H1 (cell line): Measurements from ENCODE around the gene ZNF426. TPM values are rescaled to one million over a fixed set of nuclear protein-coding genes. Genes with fewer than 3 reads are reported as not detected.

Experiments
- CTCF ChIA-PET: fragments of 300-600 bp; sonication (Branson Sonifier 250); formaldehyde crosslinking; loops from one replicate; lab custom pipeline; 2021; ENCODE audit not compliant: partially characterized antibody; lab: Charles Lee
- POLR2A ChIA-PET: fragments of 300-600 bp; sonication (Branson Sonifier 250); formaldehyde crosslinking; loops from one replicate; lab custom pipeline; 2021; ENCODE audit warnings: inconsistent platforms; ENCODE audit not compliant: partially characterized antibody; lab: Charles Lee
- DNase-seq, 2 experiments: peaks; one replicate each; pipeline versions ENCODE4 v3.0.0 to v3.0.0-alpha.2; 2010 to 2022; ENCODE audit warnings: low spot score in 2 of 2, low read depth in 1 of 2, mixed read lengths in 1 of 2
- FAIRE-seq: peaks from 2 replicates; lab custom pipeline; 2011; peaks lifted over from hg19 to GRCh38; lab: Jason Lieb, UNC
- H2AFZ ChIP-seq: 2 replicates; pipeline ENCODE4 v1.8.1; 2012; ENCODE audit warnings: low read length, inconsistent platforms
- H2AK5ac ChIP-seq: 2 replicates; pipeline ENCODE4 v1.6.1; 2013; ENCODE audit warnings: low read depth, low read length
- H2BK120ac ChIP-seq: replicated peaks from 2 replicates; pipeline ENCODE3; 2013; ENCODE audit warnings: low read depth, low read length, inconsistent platforms
- H2BK12ac ChIP-seq: 2 replicates; pipeline ENCODE4 v1.6.1; 2013; ENCODE audit warnings: low read depth, low read length
- H2BK15ac ChIP-seq: 2 replicates; pipeline ENCODE4 v1.6.1; 2013; ENCODE audit warnings: low read length
- H2BK20ac ChIP-seq: 2 replicates; pipeline ENCODE4 v1.6.1; 2013; ENCODE audit warnings: low read length
- H2BK5ac ChIP-seq: 2 replicates; pipeline ENCODE4 v1.6.1; 2013; ENCODE audit warnings: low read depth, low read length
- H3K14ac ChIP-seq: 2 replicates; pipeline ENCODE4 v1.6.1; 2013; ENCODE audit warnings: inconsistent platforms; ENCODE audit not compliant: insufficient read length
- H3K18ac ChIP-seq: 2 replicates; pipeline ENCODE4 v1.6.1; 2013; ENCODE audit warnings: low read length; ENCODE audit errors: extremely low read depth
- H3K23ac ChIP-seq: 2 replicates; pipeline ENCODE4 v1.6.1; 2013; ENCODE audit warnings: inconsistent platforms; ENCODE audit not compliant: insufficient read length
- H3K23me2 ChIP-seq: 2 replicates; pipeline ENCODE4 v1.6.1; 2013; ENCODE audit warnings: low read depth, low read length
- H3K27ac ChIP-seq: 2 replicates; pipeline ENCODE4 v1.6.1; 2011; ENCODE audit warnings: low read depth, low read length, inconsistent platforms
- H3K27me3 ChIP-seq, 4 experiments: replicated peaks in 1 of 4; 1 replicate in 1 of 4; 2 replicates in 3 of 4; pipeline versions ENCODE4 v1.6.1 to v1.8.1; 2011 to 2013; ENCODE audit warnings: low read length in 3 of 4, mild to moderate bottlenecking in 3 of 4, inconsistent platforms in 2 of 4, mixed read lengths in 2 of 4, moderate library complexity in 1 of 4; ENCODE audit not compliant: control insufficient read depth in 3 of 4, insufficient read depth in 3 of 4; ENCODE audit errors: extremely low read depth in 1 of 4
- H3K36me3 ChIP-seq, 4 experiments: 2 replicates each; pipeline versions ENCODE4 v1.6.1 to v1.8.1; 2011 to 2013; ENCODE audit warnings: mild to moderate bottlenecking in 4 of 4, low read length in 3 of 4, moderate library complexity in 2 of 4, control low read depth in 1 of 4, inconsistent platforms in 1 of 4; ENCODE audit not compliant: insufficient read depth in 4 of 4, control insufficient read depth in 2 of 4
- H3K4ac ChIP-seq: replicated peaks from 2 replicates; pipeline ENCODE3; 2013; ENCODE audit warnings: low read length, low read depth, mixed read lengths, inconsistent platforms; ENCODE audit not compliant: insufficient read length
- H3K4me1 ChIP-seq, 4 experiments: replicated peaks in 1 of 4; 1 replicate in 1 of 4; 2 replicates in 3 of 4; pipeline versions ENCODE4 v1.6.1 to v1.8.1; 2011 to 2013; ENCODE audit warnings: low read length in 3 of 4, inconsistent platforms in 2 of 4, mixed read lengths in 1 of 4; ENCODE audit not compliant: insufficient read depth in 4 of 4, control insufficient read depth in 3 of 4
- H3K4me2 ChIP-seq, 2 experiments: 2 replicates each; pipeline versions ENCODE4 v1.6.1 to v1.8.1; 2011 to 2013; ENCODE audit warnings: low read depth in 2 of 2, low read length in 2 of 2, control low read depth in 1 of 2, inconsistent platforms in 1 of 2, mild to moderate bottlenecking in 1 of 2; ENCODE audit not compliant: insufficient read depth in 1 of 2
- H3K4me3 ChIP-seq, 4 experiments: fragments of 200-600, 300-600 bp in 1 of 4; sonication (generic), shearing (Covaris generic), sonication (Bioruptor Twin) in 1 of 4; 2 replicates each; pipeline versions ENCODE4 v1.5.1 to v1.8.1; 2011 to 2016; ENCODE audit warnings: low read length in 4 of 4, low read depth in 3 of 4, control low read depth in 2 of 4, inconsistent platforms in 2 of 4, mild to moderate bottlenecking in 2 of 4, mixed read lengths in 1 of 4, moderate library complexity in 1 of 4; ENCODE audit not compliant: insufficient read depth in 2 of 4; ENCODE audit errors: extremely low read depth in 1 of 4
- H3K56ac ChIP-seq: replicated peaks from 2 replicates; pipeline ENCODE3; 2013; ENCODE audit warnings: low read depth, mild to moderate bottlenecking, mixed read lengths, low read length, inconsistent platforms; ENCODE audit not compliant: insufficient read length
- H3K79me1 ChIP-seq: 2 replicates; pipeline ENCODE4 v1.6.1; 2013; ENCODE audit warnings: low read depth, low read length, control low read depth
- H3K79me2 ChIP-seq, 2 experiments: 2 replicates each; pipeline versions ENCODE4 v1.6.1 to v1.8.1; 2012 to 2013; ENCODE audit warnings: low read length in 2 of 2, mild to moderate bottlenecking in 2 of 2, inconsistent platforms in 1 of 2; ENCODE audit not compliant: insufficient read depth in 2 of 2, control insufficient read depth in 1 of 2
- H3K9ac ChIP-seq, 4 experiments: replicated peaks in 1 of 4; 1 replicate in 1 of 4; 2 replicates in 3 of 4; pipeline versions ENCODE4 v1.6.1 to v1.8.1; 2011 to 2013; ENCODE audit warnings: low read depth in 3 of 4, low read length in 3 of 4, control low read depth in 2 of 4, mild to moderate bottlenecking in 2 of 4, moderate library complexity in 2 of 4, inconsistent platforms in 1 of 4; ENCODE audit errors: extremely low read depth in 1 of 4
- H3K9me3 ChIP-seq, 2 experiments: 2 replicates each; pipeline versions ENCODE4 v1.6.1 to v1.8.1; 2012 to 2013; ENCODE audit warnings: mild to moderate bottlenecking in 2 of 2, moderate library complexity in 2 of 2, control low read depth in 1 of 2, inconsistent platforms in 1 of 2, low read depth in 1 of 2, low read length in 1 of 2, mixed read lengths in 1 of 2; ENCODE audit not compliant: insufficient read depth in 2 of 2
- H4K20me1 ChIP-seq, 2 experiments: replicated peaks in 1 of 2; 2 replicates each; pipeline versions ENCODE3 to v1.8.1; 2011 to 2013; ENCODE audit warnings: inconsistent platforms in 2 of 2, low read length in 2 of 2, mild to moderate bottlenecking in 1 of 2; ENCODE audit not compliant: insufficient read depth in 2 of 2, control insufficient read depth in 1 of 2
- H4K5ac ChIP-seq: 2 replicates; pipeline ENCODE4 v1.6.1; 2013; ENCODE audit warnings: low read length, low read depth, mixed read lengths, inconsistent platforms; ENCODE audit not compliant: insufficient read length
- H4K8ac ChIP-seq: 2 replicates; pipeline ENCODE4 v1.8.0; 2013; ENCODE audit warnings: mild to moderate bottlenecking, moderate library complexity, low read length, inconsistent platforms; ENCODE audit not compliant: insufficient read depth; ENCODE audit errors: extremely low read depth
- H4K91ac ChIP-seq: replicated peaks from 2 replicates; pipeline ENCODE3; 2013; ENCODE audit warnings: low read length, mixed read lengths, inconsistent platforms; ENCODE audit not compliant: insufficient read length
- ASH2L ChIP-seq: fragments of 200-600, 300-600 bp; sonication (generic); IDR thresholded peaks from one replicate; pipeline ENCODE4 v1.7.1; 2017; ENCODE audit warnings: low read length
- CHD1 ChIP-seq: IDR thresholded peaks from 2 replicates; pipeline ENCODE4 v1.6.1; 2012; ENCODE audit warnings: low read depth, low read length, improper control_type of control experiment
- RFX5 ChIP-seq: IDR thresholded peaks from 2 replicates; pipeline ENCODE4 v1.6.1; 2011; ENCODE audit warnings: low read depth, low read length, improper control_type of control experiment, borderline replicate concordance
- TBP ChIP-seq: IDR thresholded peaks from 2 replicates; pipeline ENCODE4 v1.6.1; 2011; ENCODE audit warnings: low read depth, low read length, improper control_type of control experiment
- TCF12 ChIP-seq: IDR thresholded peaks from 2 replicates; pipeline ENCODE4 v1.6.1; 2011; ENCODE audit warnings: low read depth, mild to moderate bottlenecking, low read length
- WGBS, 2 experiments: shearing (Covaris generic) in 1 of 2; methylation state at CpG; one replicate each; pipeline versions ENCODE4 v1.1.6 to v1.1.7; 2013 to 2015; ENCODE audit warnings: low lambda C conversion rate in 2 of 2, mixed read lengths in 2 of 2, inconsistent platforms in 1 of 2, low coverage in 1 of 2, missing lambda C conversion rate in 1 of 2; ENCODE audit not compliant: insufficient replicate concordance in 2 of 2, insufficient coverage in 1 of 2, insufficient read length in 1 of 2; ENCODE audit errors: extremely low coverage in 1 of 2, missing lambda C conversion rate in 1 of 2; 5-methylcytosine and 5-hydroxymethylcytosine counted together
- long read RNA-seq, 2 experiments: library from RNA in 1 of 2; library from capped mRNA in 1 of 2; stranded (forward); transcript quantifications; one replicate each; pipeline ENCODE4 v2.0.0, GENCODE V29; 2021; ENCODE audit warnings: inconsistent platforms in 1 of 2
- polyA minus RNA-seq, 3 experiments: library from RNA; depleted of rRNA, polyadenylated mRNA; stranded (reverse); fragments of >200 nt; gene quantifications; 1 replicate in 2 of 3; 2 replicates in 1 of 3; pipeline ENCODE4 v1.2.3, GENCODE V29; 2011
- polyA plus RNA-seq, 7 experiments: library from polyadenylated mRNA; depleted of rRNA in 3 of 7; stranded (reverse) in 5 of 7; unstranded in 2 of 7; fragments of >200 nt in 5 of 7; fragments of 200-250 nt in 2 of 7; gene quantifications; 1 replicate in 5 of 7; 2 replicates in 1 of 7; 4 replicates in 1 of 7; pipeline versions ENCODE4 v1.2.1 to v1.2.3, GENCODE V29; 2011 to 2013; ENCODE audit warnings: missing spikeins in 2 of 7, mixed read lengths in 2 of 7
- total RNA-seq: library from RNA; stranded (reverse); fragmentation: NEBNext Ultra II Directional; extraction: Animal tissue kit (Norgen Biotek cat#: 25700); gene quantifications from 2 replicates; pipeline ENCODE4 v1.2.1, GENCODE V29; 2021
- TF ChIP-seq, protein P1 (sequence below): IDR thresholded peaks from 2 replicates; pipeline ENCODE4 v1.6.1; 2012; ENCODE audit warnings: inconsistent platforms

The ZNF426 gene
- total RNA-seq (27.9 and 30.9 TPM in 2 replicates), polyA plus RNA-seq (2011; rRNA removed) (2.9 and 3.6 TPM in 2 replicates), polyA minus RNA-seq (2011; rRNA and poly(A)+ RNA removed) (42.7 and 51.1 TPM in 2 replicates)
- 4.7 TPM for polyA plus RNA-seq (2011; cell fraction: cytosol; rRNA removed)
- polyA plus RNA-seq (2011; cell fraction: nucleus; rRNA removed), result 4.9 TPM
- 6.2 to 11.2 TPM (median 9.6 TPM) in 4 replicates for polyA plus RNA-seq (2012, experiment 1 of 2)
- 1.2 TPM for polyA plus RNA-seq (2012, experiment 2 of 2)
- 10.1 TPM for polyA plus RNA-seq (2013, experiment 1 of 2)
- 9.6 TPM for polyA plus RNA-seq (2013, experiment 2 of 2)
- 12.8 TPM for polyA minus RNA-seq (2011; cell fraction: cytosol; rRNA and poly(A)+ RNA removed)
- polyA minus RNA-seq (2011; cell fraction: nucleus; rRNA and poly(A)+ RNA removed), result 38.8 TPM
- long read RNA-seq, experiment 1, partial matches to known transcripts, result 2 of 9 reads
- long read RNA-seq, experiment 1, other reads (novel, unspliced or antisense), result 7 of 9 reads
- long read RNA-seq, experiment 2, full-length matches to known transcripts, result 4 of 15 reads
- long read RNA-seq, experiment 2, partial matches to known transcripts, result 4 of 15 reads
- long read RNA-seq, experiment 2, other reads (novel, unspliced or antisense), result 7 of 15 reads

DNA sequence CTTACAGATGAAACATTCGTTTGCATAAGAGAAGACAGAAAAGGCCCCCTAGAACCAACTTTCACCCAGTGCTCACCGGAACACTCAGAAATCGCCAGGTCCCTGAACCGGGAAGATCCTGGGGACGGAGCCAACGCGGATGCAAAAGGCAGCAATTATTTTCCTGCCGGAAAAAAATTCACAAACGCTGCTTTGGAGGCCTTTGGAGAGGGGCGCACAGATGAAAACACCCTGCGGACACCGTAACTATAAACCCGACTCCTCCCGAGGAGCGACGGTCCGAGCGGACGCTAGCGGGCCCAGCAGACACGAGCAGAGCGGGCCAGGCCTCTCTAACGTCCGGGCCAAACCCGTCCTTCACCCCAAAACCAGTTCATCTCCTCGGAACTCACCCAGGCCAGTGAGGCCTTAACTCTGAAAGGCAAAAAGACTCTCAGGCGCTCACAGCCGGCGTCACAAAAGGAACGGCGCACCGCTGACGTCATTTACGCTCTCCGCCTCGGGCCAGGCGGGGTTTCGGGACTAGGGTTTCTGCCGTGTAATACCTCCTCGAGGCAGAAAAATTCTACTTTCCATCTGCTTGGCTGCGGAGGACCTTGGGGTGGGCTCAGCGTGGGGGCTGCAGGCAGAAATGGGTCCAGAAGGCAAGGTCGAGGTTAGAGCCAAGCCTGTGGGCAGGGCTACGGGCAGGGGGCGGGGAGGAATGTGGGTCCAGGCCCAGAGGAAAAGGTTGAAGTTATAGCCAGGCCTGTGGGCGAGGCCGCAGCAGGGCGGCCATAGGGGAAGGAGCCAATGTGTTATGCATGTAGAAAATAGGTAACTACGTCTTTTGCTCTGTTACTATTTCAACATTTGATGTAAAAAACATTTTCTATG, at the start of gene ZNF426:
ZNF426 (minus strand) TSS at position 463 of the 876 bp plus-strand sequence. CDS start 2,413 bp downstream, outside the sequence.
- Histone ChIP-seq H3K23ac (no peak within 1 kb of the TSS), H2BK120ac (no peak within 1 kb of the TSS), H3K36me3 (peaks cover 15 to 35% (median 25%) of the 10 kb centered on the region in 4 experiments; a peak in 7 of 8 replicates), H3K79me1 (peaks cover 2% of the 10 kb centered on the region; the same call in 1 of the 2 replicates), H3K27me3 (no peaks in the 10 kb centered on the region), H2BK15ac (peak within 1 kb of the TSS; percentile 95; the same call in 1 of the 2 replicates), H3K4me1 (no peaks in the 10 kb centered on the region), H3K27ac (peak within 1 kb of the TSS; percentile 94), H3K9me3 (peaks cover 22 to 29% of the 10 kb centered on the region in 2 experiments), H4K91ac (peak within 1 kb of the TSS; percentile 95), H3K4me3 (peak within 1 kb of the TSS; percentile 83 to 98 (median 96)), H3K23me2 (no peaks in the 10 kb centered on the region; the same call in 1 of the 2 replicates), H2AFZ (peak within 1 kb of the TSS; percentile 84), H3K4ac (peak within 1 kb of the TSS; percentile 41), H4K8ac (peak within 1 kb of the TSS; percentile 100), H3K9ac (peak within 1 kb of the TSS; percentile 85 to 95 (median 92)), H3K18ac (peak within 1 kb of the TSS; percentile 98), H4K5ac (peak within 1 kb of the TSS; percentile 98), H3K79me2 (peaks cover 4 to 27% of the 10 kb centered on the region in 2 experiments; a peak in 3 of 4 replicates), H3K4me2 (peak within 1 kb of the TSS; percentile 56 to 74), H4K20me1 (no peaks in the 10 kb centered on the region), H2BK20ac (no peak within 1 kb of the TSS), H3K56ac (peak within 1 kb of the TSS; percentile 90), H3K14ac (no peak within 1 kb of the TSS), H2BK12ac (peak within 1 kb of the TSS; percentile 99; the same call in 1 of the 2 replicates), H2AK5ac (no peak within 1 kb of the TSS), H2BK5ac (peak within 1 kb of the TSS; percentile 100)
- DNase-seq, result peak; percentile 58 to 95
- WGBS, 2 experiments, result 5% methylated on average over 49 of the region's 49 CpGs; no CpG with 5 or more reads in 1 of the 2 experiments
- CTCF ChIA-PET, result no interaction called here
- POLR2A ChIA-PET, result interaction anchor here (0.8 to 1.7 kb wide), 4 partner anchors 11 to 44 kb away, joined by 3 to 5 read pairs (median 4); no protein-coding TSS in a partner anchor
- FAIRE-seq, result peak; percentile 82
- TF ChIP-seq CHD1 (no peak), ASH2L (peak; percentile 76), TBP (peak; percentile 93), RFX5 (no peak), TCF12 (no peak)
- TF ChIP-seq, protein P1, sequence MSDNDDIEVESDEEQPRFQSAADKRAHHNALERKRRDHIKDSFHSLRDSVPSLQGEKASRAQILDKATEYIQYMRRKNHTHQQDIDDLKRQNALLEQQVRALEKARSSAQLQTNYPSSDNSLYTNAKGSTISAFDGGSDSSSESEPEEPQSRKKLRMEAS, result peak; percentile 68; the same call in 1 of the 2 replicates
